OCI-LY1 (cell line): Measurements from ENCODE around the gene GOPC.

Experiments
- H2AFZ ChIP-seq: fragments of 200-600 bp; sonication (generic), shearing (Covaris generic); 2 replicates; pipeline ENCODE4 v1.6.0; 2014; ENCODE audit warnings: antibody characterized with exemption, mild to moderate bottlenecking, low read length
- H3F3A ChIP-seq: fragments of 200-600 bp; sonication (generic), shearing (Covaris generic); 2 replicates; pipeline ENCODE4 v1.6.0; 2014; ENCODE audit warnings: mild to moderate bottlenecking, antibody characterized with exemption, low read length, moderate library complexity; ENCODE audit not compliant: insufficient read depth
- H3K27ac ChIP-seq: fragments of 200-600 bp; sonication (generic); 2 replicates; pipeline ENCODE4 v1.5.1; 2014; ENCODE audit warnings: low read length, mixed run types, mild to moderate bottlenecking, low read depth; ENCODE audit not compliant: poor library complexity, severe bottlenecking
- H3K27me3 ChIP-seq: fragments of 200-600 bp; sonication (generic); 2 replicates; pipeline ENCODE4 v1.6.0; 2014; ENCODE audit warnings: antibody characterized with exemption, mild to moderate bottlenecking, low read length, moderate library complexity; ENCODE audit not compliant: insufficient read depth
- H3K36me3 ChIP-seq: fragments of 200-600 bp; sonication (generic); 2 replicates; pipeline ENCODE4 v1.6.1; 2014; ENCODE audit warnings: mild to moderate bottlenecking, antibody characterized with exemption, low read length, moderate library complexity, mixed read lengths; ENCODE audit not compliant: insufficient read depth
- H3K4me1 ChIP-seq: fragments of 200-600 bp; sonication (generic); 2 replicates; pipeline ENCODE4 v1.5.1; 2014; ENCODE audit warnings: mild to moderate bottlenecking, low read length, moderate library complexity; ENCODE audit not compliant: insufficient read depth, severe bottlenecking
- H3K4me2 ChIP-seq: fragments of 200-600 bp; sonication (generic), shearing (Covaris generic); 2 replicates; pipeline ENCODE4 v1.6.1; 2014; ENCODE audit warnings: low read length
- H3K4me3 ChIP-seq: fragments of 200-600 bp; sonication (generic); 2 replicates; pipeline ENCODE4 v1.5.1; 2014; ENCODE audit warnings: low read length, low read depth, mild to moderate bottlenecking, mixed read lengths; ENCODE audit not compliant: poor library complexity, severe bottlenecking
- H3K79me2 ChIP-seq: fragments of 200-600 bp; shearing (Covaris generic); 2 replicates; pipeline ENCODE4 v1.6.1; 2016; ENCODE audit warnings: mixed run types, low read length, mixed read lengths; ENCODE audit not compliant: insufficient read depth
- H3K9ac ChIP-seq: fragments of 200-600 bp; sonication (generic), shearing (Covaris generic); 2 replicates; pipeline ENCODE4 v1.6.1; 2014; ENCODE audit warnings: mild to moderate bottlenecking, low read length, mixed read lengths
- H3K9me2 ChIP-seq: fragments of 200-600 bp; sonication (generic), shearing (Covaris generic); 2 replicates; pipeline ENCODE4 v1.6.1; 2014; ENCODE audit warnings: low read depth, mild to moderate bottlenecking, low read length, mixed read lengths
- H3K9me3 ChIP-seq: fragments of 200-600 bp; shearing (Covaris generic); 2 replicates; pipeline ENCODE4 v1.6.1; 2014; ENCODE audit warnings: low read length, mixed read lengths
- H4K20me1 ChIP-seq: fragments of 200-600 bp; sonication (generic), shearing (Covaris generic); 2 replicates; pipeline ENCODE4 v1.6.0; 2016; ENCODE audit warnings: mild to moderate bottlenecking, low read length; ENCODE audit not compliant: insufficient read depth
- CTCF ChIP-seq: fragments of 200-600 bp; sonication (generic), shearing (Covaris generic); IDR thresholded peaks from 2 replicates; pipeline ENCODE4 v1.5.1; 2017; ENCODE audit warnings: mild to moderate bottlenecking, antibody characterized with exemption, low read length, moderate library complexity, mixed read lengths
- EZH2 ChIP-seq: fragments of 200-600 bp; sonication (generic), shearing (Covaris generic); IDR thresholded peaks from 2 replicates; pipeline ENCODE4 v1.8.0; 2017; ENCODE audit warnings: borderline replicate concordance, mixed run types, mild to moderate bottlenecking, antibody characterized with exemption, low read length, moderate library complexity, mixed read lengths

The GOPC gene

GRCh38 chr6:117534974-117535373 lies 67.3 kb downstream of the GOPC start:
- no peak overlapping the region for H3K9ac ChIP-seq
- no peak overlapping the region for H3K4me2 ChIP-seq
- no peaks in the 10 kb centered on the region for H3F3A ChIP-seq
- H3K4me1 ChIP-seq, result no peaks in the 10 kb centered on the region
- H2AFZ ChIP-seq, result no peak overlapping the region
- no peaks in the 10 kb centered on the region for H3K27me3 ChIP-seq
- H3K36me3 ChIP-seq, result no peaks in the 10 kb centered on the region
- H3K9me3 ChIP-seq, result no peaks in the 10 kb centered on the region
- no peak overlapping the region for H3K4me3 ChIP-seq
- H3K9me2 ChIP-seq, result no peaks in the 10 kb centered on the region
- TF ChIP-seq CTCF, result no peak
- TF ChIP-seq EZH2, result no peak
- no peaks in the 10 kb centered on the region for H4K20me1 ChIP-seq
- no peaks in the 10 kb centered on the region for H3K79me2 ChIP-seq
- no peak overlapping the region for H3K27ac ChIP-seq

GRCh38 chr6:117533775-117534174 lies 68.5 kb downstream of the GOPC start:
- H3K27me3 ChIP-seq, result no peaks in the 10 kb centered on the region
- H4K20me1 ChIP-seq, result no peaks in the 10 kb centered on the region
- no peaks in the 10 kb centered on the region for H3K4me1 ChIP-seq
- no peaks in the 10 kb centered on the region for H3K36me3 ChIP-seq
- H3K9me2 ChIP-seq, result no peaks in the 10 kb centered on the region
- no peak overlapping the region for H2AFZ ChIP-seq
- H3K79me2 ChIP-seq, result no peaks in the 10 kb centered on the region
- no peak overlapping the region for H3K9ac ChIP-seq
- no peak overlapping the region for H3K27ac ChIP-seq
- H3F3A ChIP-seq, result no peaks in the 10 kb centered on the region
- H3K4me3 ChIP-seq, result no peak overlapping the region
- no peaks in the 10 kb centered on the region for H3K9me3 ChIP-seq
- TF ChIP-seq EZH2 (no peak), CTCF (no peak)
- H3K4me2 ChIP-seq, result no peak overlapping the region

- no peak for TF ChIP-seq EZH2
- TF ChIP-seq CTCF, result no peak
- H3K27ac ChIP-seq, result no peak overlapping the region
- no peaks in the 10 kb centered on the region for H3K27me3 ChIP-seq
- no peak overlapping the region for H2AFZ ChIP-seq
- H3K9me2 ChIP-seq, result no peaks in the 10 kb centered on the region
- no peaks in the 10 kb centered on the region for H3K9me3 ChIP-seq
- H3K36me3 ChIP-seq, result no peaks in the 10 kb centered on the region
- no peak overlapping the region for H3K4me3 ChIP-seq
- H3F3A ChIP-seq, result no peaks in the 10 kb centered on the region
- no peak overlapping the region for H3K4me2 ChIP-seq
- no peaks in the 10 kb centered on the region for H3K79me2 ChIP-seq
- no peaks in the 10 kb centered on the region for H3K4me1 ChIP-seq
- H3K9ac ChIP-seq, result no peak overlapping the region
- H4K20me1 ChIP-seq, result no peaks in the 10 kb centered on the region
Measured at GRCh38 chr6:117531809-117532725, 70.2 kb downstream of the GOPC start.
